ENCODE results near the gene ASCL4.

ASCL4 gene

DNA sequence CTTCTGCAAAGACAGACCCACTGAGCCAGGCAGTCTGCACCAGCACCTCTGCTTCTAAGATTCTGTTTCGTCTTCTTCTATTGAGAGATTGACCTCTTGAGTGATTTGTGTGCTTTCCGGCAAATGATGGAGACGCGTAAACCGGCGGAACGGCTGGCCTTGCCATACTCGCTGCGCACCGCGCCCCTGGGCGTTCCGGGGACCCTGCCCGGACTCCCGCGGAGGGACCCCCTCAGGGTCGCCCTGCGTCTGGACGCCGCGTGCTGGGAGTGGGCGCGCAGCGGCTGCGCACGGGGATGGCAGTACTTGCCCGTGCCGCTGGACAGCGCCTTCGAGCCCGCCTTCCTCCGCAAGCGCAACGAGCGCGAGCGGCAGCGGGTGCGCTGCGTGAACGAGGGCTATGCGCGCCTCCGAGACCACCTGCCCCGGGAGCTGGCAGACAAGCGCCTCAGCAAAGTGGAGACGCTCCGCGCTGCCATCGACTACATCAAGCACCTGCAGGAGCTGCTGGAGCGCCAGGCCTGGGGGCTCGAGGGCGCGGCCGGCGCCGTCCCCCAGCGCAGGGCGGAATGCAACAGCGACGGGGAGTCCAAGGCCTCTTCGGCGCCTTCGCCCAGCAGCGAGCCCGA lies 703 bp downstream of the ASCL4 start:
- no peaks in the 10 kb centered on the region for H3K27me3 ChIP-seq (ENCODE audit: insufficient read depth, low read length, poor library complexity, severe bottlenecking)
- peaks cover 11% of the 10 kb centered on the region for H3F3A ChIP-seq (ENCODE audit: low read depth)
- H3K4me2 ChIP-seq (ENCODE audit: low read depth, low read length, poor library complexity, severe bottlenecking), result peak overlapping the region; percentile 86

DNA sequence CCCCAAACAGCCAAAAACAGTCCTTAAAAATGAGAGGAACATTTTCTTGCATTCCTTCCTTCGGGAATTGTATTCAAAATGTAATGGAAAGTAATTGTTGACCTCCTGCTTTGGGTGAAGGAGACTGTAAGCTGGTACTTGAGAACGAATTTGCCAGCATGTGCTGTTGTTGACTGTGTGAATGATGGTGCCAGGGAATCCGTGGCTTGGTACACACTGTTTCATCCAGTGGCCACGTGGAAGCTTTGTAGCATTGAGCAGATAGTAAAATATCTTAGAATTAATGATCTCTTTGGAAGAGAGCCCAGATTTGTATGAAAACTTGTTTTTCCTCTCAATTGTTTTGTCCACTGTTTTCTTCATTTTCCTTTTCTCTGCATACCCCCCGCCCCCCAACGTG lies 1.7 kb downstream of the ASCL4 start:
- peaks cover 30% of the 10 kb centered on the region for H3K79me2 ChIP-seq (ENCODE audit: insufficient read depth, low read length)

More for the DNA sequence above, 703 bp downstream of the ASCL4 start:
- TF ChIP-seq, protein P1, sequence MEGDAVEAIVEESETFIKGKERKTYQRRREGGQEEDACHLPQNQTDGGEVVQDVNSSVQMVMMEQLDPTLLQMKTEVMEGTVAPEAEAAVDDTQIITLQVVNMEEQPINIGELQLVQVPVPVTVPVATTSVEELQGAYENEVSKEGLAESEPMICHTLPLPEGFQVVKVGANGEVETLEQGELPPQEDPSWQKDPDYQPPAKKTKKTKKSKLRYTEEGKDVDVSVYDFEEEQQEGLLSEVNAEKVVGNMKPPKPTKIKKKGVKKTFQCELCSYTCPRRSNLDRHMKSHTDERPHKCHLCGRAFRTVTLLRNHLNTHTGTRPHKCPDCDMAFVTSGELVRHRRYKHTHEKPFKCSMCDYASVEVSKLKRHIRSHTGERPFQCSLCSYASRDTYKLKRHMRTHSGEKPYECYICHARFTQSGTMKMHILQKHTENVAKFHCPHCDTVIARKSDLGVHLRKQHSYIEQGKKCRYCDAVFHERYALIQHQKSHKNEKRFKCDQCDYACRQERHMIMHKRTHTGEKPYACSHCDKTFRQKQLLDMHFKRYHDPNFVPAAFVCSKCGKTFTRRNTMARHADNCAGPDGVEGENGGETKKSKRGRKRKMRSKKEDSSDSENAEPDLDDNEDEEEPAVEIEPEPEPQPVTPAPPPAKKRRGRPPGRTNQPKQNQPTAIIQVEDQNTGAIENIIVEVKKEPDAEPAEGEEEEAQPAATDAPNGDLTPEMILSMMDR (conservative IDR thresholded peaks at IDR 0.05; ENCODE audit: low read length), result no peak
- TF ChIP-seq EZH2phosphoT487 (IDR thresholded peaks at IDR 0.05; ENCODE audit: borderline replicate concordance), result no peak
- Histone ChIP-seq H2AFZ (ENCODE audit: low read length) (no peak overlapping the region), H3K36me3 (ENCODE audit: insufficient read depth, low read length) (no peaks in the 10 kb centered on the region), H3K4me1 (ENCODE audit: insufficient read depth, low read length, poor library complexity, severe bottlenecking) (peaks cover 69% of the 10 kb centered on the region), H3K9ac (ENCODE audit: low read depth, low read length, poor library complexity, severe bottlenecking) (peak overlapping the region; percentile 80), H3K79me2 (ENCODE audit: insufficient read depth, low read length) (peaks cover 30% of the 10 kb centered on the region), H3K9me3 (ENCODE audit: insufficient read depth, low read depth, low read length) (no peaks in the 10 kb centered on the region), H3K4me3 (ENCODE audit: low read length, poor library complexity, severe bottlenecking) (peak overlapping the region; percentile 70), H3K9me2 (replicated peaks; ENCODE audit: low read depth, low read length) (no peaks in the 10 kb centered on the region), H4K20me1 (ENCODE audit: insufficient read depth, low read length, poor library complexity, severe bottlenecking) (no peaks in the 10 kb centered on the region)

DNA sequence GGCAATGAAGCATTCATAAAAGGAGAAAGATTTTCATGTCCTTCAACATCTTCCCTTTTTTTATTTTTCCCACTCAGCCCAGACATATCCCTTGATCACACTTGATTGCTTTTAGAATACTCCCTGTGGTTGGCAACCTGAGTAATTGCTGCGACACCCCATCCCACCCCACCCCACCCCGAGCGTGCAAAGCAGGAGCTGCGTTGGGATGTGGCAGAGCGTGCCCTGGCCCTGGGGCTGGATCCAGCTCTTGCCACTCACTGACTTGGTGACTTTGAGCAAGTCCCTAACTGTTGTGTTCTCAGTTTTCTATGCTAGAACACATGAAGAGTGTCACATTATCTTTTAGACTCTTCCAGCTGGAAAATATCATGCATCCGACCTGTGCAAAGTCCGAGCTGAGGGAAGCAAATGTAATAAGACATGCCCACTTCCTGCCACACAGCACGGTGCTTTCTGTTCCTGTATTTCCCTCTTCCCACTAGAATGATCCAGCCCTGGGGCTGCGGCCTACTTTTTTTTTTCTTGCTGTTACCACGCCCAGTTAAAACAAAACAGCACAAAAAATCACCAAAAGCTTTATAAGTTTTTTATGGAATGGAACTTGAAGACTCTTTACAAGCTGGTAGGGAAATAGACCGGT lies 4.0 kb downstream of the ASCL4 start:
- H3K4me3 ChIP-seq (ENCODE audit: low read length, poor library complexity, severe bottlenecking), result no peak overlapping the region
- no peaks in the 10 kb centered on the region for H4K20me1 ChIP-seq (ENCODE audit: insufficient read depth, low read length, poor library complexity, severe bottlenecking)
- H3K36me3 ChIP-seq (ENCODE audit: insufficient read depth, low read length), result no peaks in the 10 kb centered on the region
- H2AFZ ChIP-seq (ENCODE audit: low read length), result no peak overlapping the region
- no peak for TF ChIP-seq EZH2phosphoT487 (IDR thresholded peaks at IDR 0.05; ENCODE audit: borderline replicate concordance)
- TF ChIP-seq, protein P1 (conservative IDR thresholded peaks at IDR 0.05; ENCODE audit: low read length), result no peak
- no peaks in the 10 kb centered on the region for H3K9me2 ChIP-seq (replicated peaks; ENCODE audit: low read depth, low read length)
- H3K27me3 ChIP-seq (ENCODE audit: insufficient read depth, low read length, poor library complexity, severe bottlenecking), result no peaks in the 10 kb centered on the region
- H3K4me2 ChIP-seq (ENCODE audit: low read depth, low read length, poor library complexity, severe bottlenecking), result peak overlapping the region; percentile 39
- H3K9me3 ChIP-seq (ENCODE audit: insufficient read depth, low read depth, low read length), result no peaks in the 10 kb centered on the region
- peaks cover 6% of the 10 kb centered on the region; the same call in 1 of the 2 replicates for H3F3A ChIP-seq (ENCODE audit: low read depth)
- H3K4me1 ChIP-seq (ENCODE audit: insufficient read depth, low read length, poor library complexity, severe bottlenecking), result peaks cover 71% of the 10 kb centered on the region
- H3K9ac ChIP-seq (ENCODE audit: low read depth, low read length, poor library complexity, severe bottlenecking), result peak overlapping the region; percentile 9
- H3K79me2 ChIP-seq (ENCODE audit: insufficient read depth, low read length), result peaks cover 30% of the 10 kb centered on the region

More for the DNA sequence above, 1.7 kb downstream of the ASCL4 start:
- Histone ChIP-seq H3K9ac (ENCODE audit: low read depth, low read length, poor library complexity, severe bottlenecking) (peak overlapping the region; percentile 34), H4K20me1 (ENCODE audit: insufficient read depth, low read length, poor library complexity, severe bottlenecking) (no peaks in the 10 kb centered on the region), H3K9me3 (ENCODE audit: insufficient read depth, low read depth, low read length) (no peaks in the 10 kb centered on the region), H3F3A (ENCODE audit: low read depth) (peaks cover 11% of the 10 kb centered on the region), H3K4me1 (ENCODE audit: insufficient read depth, low read length, poor library complexity, severe bottlenecking) (peaks cover 64% of the 10 kb centered on the region), H3K36me3 (ENCODE audit: insufficient read depth, low read length) (no peaks in the 10 kb centered on the region), H3K4me2 (ENCODE audit: low read depth, low read length, poor library complexity, severe bottlenecking) (peak overlapping the region; percentile 86), H3K27me3 (ENCODE audit: insufficient read depth, low read length, poor library complexity, severe bottlenecking) (no peaks in the 10 kb centered on the region), H3K9me2 (replicated peaks; ENCODE audit: low read depth, low read length) (no peaks in the 10 kb centered on the region), H2AFZ (ENCODE audit: low read length) (no peak overlapping the region), H3K4me3 (ENCODE audit: low read length, poor library complexity, severe bottlenecking) (peak overlapping the region; percentile 70)
- TF ChIP-seq, protein P1 (conservative IDR thresholded peaks at IDR 0.05; ENCODE audit: low read length), result no peak
- TF ChIP-seq EZH2phosphoT487 (IDR thresholded peaks at IDR 0.05; ENCODE audit: borderline replicate concordance), result no peak

Measured in Loucy (cell line).